ENCODE results near the gene DBNL.

DNA sequence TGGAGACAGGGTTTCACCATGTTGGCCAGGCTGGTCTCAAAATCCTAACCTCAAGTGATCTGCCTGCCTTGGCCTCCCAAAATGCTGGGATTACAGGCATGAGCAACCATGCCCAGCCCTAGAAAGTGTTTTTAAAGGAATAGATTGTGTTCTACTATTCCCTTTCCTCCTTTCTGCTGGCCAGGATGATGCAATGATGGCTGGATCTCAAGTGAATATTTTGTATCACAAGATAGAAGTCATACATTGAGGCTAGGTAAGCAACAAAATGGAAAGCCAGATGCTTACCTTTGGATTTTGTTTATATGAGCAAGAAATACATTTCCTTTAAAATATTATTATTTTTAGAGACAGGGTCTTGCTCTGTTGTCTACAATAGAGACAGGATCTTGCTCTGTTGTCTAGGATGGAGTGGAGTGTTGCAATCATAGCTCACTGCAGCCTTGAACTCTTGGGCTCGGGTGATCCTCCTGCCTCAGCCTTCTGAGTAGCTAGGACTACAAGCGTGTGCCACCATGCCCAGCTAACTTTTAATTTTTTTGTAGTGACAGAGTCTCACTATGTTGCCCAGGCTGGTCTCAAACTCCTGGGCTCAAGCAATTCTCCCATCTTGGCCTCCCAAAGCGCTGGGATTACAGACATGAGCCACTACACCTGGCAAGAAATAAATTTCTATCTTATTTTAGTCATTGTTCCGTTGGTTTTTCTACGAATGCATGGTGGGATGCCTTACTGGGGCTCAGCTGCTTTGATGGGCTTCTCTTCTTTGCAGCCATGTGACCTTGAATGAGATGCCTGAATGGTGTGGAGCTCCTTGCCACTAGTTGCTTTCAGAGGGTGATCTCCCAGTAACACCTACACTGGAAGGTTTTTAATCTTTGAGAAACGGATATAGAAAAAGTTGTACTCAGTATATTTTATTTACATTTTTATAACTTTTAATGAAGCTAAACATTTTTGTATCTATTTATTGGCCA, 53.9 kb downstream of the DBNL start:
- TF ChIP-seq POLR2A (IDR thresholded peaks at IDR 0.05; ENCODE audit: low read length) (no peak), GATA1 (IDR thresholded peaks at IDR 0.05; ENCODE audit: low read depth, low read length) (no peak)

All from erythroblast (primary cell).